Tibial nerve (tissue), 4 donors: ENCODE results near the gene CTAGE1.

Experiments
- CTCF ChIP-seq, 5 experiments: fragments of 200-600 bp in 3 of 5; fragments of 450-650 bp in 2 of 5; sonication (generic) in 3 of 5; IDR thresholded peaks; one replicate each; pipeline ENCODE4 v1.5.1; 2016 to 2019; ENCODE audit warnings: antibody characterized with exemption in 5 of 5, mild to moderate bottlenecking in 3 of 5, moderate library complexity in 2 of 5
- EP300 ChIP-seq, 2 donors: sonication (generic); formaldehyde crosslinking; IDR thresholded peaks; one replicate each; pipeline ENCODE4 v1.6.1; 2017; ENCODE audit warnings: antibody characterized with exemption in 2 of 2, mild to moderate bottlenecking in 1 of 2
- POLR2A ChIP-seq, 2 donors: fragments of 450-650 bp; IDR thresholded peaks; one replicate each; pipeline ENCODE4 v1.6.1; 2017; ENCODE audit warnings: antibody characterized with exemption in 2 of 2, mild to moderate bottlenecking in 2 of 2, moderate library complexity in 2 of 2

- TF ChIP-seq CTCF (IDR thresholded peaks at IDR 0.05) (no peak), POLR2A (IDR thresholded peaks at IDR 0.05) (no peak), EP300 (IDR thresholded peaks at IDR 0.05) (no peak)
Measured at GRCh38 chr18:22370414-22370813, 47.3 kb downstream of the CTAGE1 start.
